Stimulated activated naive B cell treated with anti-CD40 and anti-IgM and Interleukin-4, amounts not matched to agents 10 μg/mL and 1 μg/mL and 100 μg/mL, for 72 hours (primary cell): ENCODE measurements around the gene C9orf78.
A peak's percentile ranks its signal among the peaks of the same experiment; 100 is the strongest.

Experiments
- ATAC-seq, 2 donors: fragments of 150-1000 bp; cut with Tn5 transposase; replicated peaks; 2 replicates each; pipeline ENCODE4 v1.10.0; 2021; ENCODE audit warnings: moderate library complexity in 1 of 2
- DNase-seq: peaks from one replicate; pipeline ENCODE4 v3.0.0; 2021
- H3K27ac Mint-ChIP-seq: one replicate; pipeline ENCODE4 v1.8.0; 2022; ENCODE audit warnings: mild to moderate bottlenecking, mixed read lengths
- H3K27me3 Mint-ChIP-seq, 2 donors: one replicate each; pipeline ENCODE4 v1.8.0; 2022; ENCODE audit warnings: mixed read lengths in 2 of 2
- H3K36me3 Mint-ChIP-seq, 2 donors: one replicate each; pipeline ENCODE4 v1.8.0; 2022; ENCODE audit warnings: mixed read lengths in 2 of 2, mild to moderate bottlenecking in 1 of 2
- H3K4me1 Mint-ChIP-seq, 2 donors: one replicate each; pipeline ENCODE4 v1.8.0; 2022; ENCODE audit warnings: mixed read lengths in 2 of 2, mild to moderate bottlenecking in 1 of 2
- H3K4me3 Mint-ChIP-seq, 2 donors: one replicate each; pipeline ENCODE4 v1.8.0; 2022; ENCODE audit warnings: mild to moderate bottlenecking in 2 of 2, mixed read lengths in 2 of 2, moderate library complexity in 1 of 2
- H3K9me3 Mint-ChIP-seq, 2 donors: one replicate each; pipeline ENCODE4 v1.8.0; 2022; ENCODE audit warnings: mixed read lengths in 2 of 2, mild to moderate bottlenecking in 1 of 2

The C9orf78 gene

DNA sequence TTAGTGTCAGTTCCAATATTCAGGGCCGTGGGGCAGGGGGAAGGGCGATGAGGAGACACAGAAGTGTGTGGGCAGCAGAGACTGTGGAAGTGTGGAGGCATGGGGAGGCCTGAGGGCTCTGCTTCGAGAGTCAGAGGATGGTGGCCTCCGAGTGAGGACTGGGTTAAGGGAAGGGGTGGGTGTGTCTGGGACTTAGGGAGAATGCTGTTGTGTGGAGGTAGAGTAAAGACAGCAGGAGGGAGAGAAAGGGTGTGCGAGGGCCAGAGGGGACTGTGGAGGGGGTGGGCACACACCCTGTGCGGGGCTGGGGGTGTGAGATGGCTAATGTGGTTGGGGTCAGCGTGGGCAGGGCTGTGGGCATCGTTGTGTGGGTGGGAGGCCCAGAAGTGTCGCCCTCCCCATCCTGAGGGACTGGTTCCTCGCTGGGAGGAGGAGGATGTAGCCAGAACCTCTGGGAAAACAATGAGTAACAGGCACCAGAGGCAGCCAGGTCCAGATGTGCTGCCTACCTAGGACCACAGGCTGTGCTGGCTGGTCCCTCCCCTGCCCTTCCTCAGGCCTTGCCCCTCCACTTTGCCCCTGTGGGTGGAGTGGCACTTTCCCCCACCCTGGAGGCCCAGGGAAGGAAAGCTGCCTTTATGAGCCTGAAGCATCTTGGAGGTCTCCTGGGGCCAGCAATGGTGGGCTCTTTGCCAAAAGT is 4.4 kb upstream of the C9orf78 start:
- H3K4me3 Mint-ChIP-seq = no peak overlapping the region
- H3K27ac Mint-ChIP-seq = peak overlapping the region; percentile 2
- H3K4me1 Mint-ChIP-seq = peaks cover 25 to 34% of the 10 kb centered on the region in 2 donors
- ATAC-seq = no peak
- H3K36me3 Mint-ChIP-seq = peaks cover 13 to 23% of the 10 kb centered on the region in 2 donors
- no peaks in the 10 kb centered on the region for H3K27me3 Mint-ChIP-seq
- no peaks in the 10 kb centered on the region for H3K9me3 Mint-ChIP-seq
- no peak for DNase-seq

DNA sequence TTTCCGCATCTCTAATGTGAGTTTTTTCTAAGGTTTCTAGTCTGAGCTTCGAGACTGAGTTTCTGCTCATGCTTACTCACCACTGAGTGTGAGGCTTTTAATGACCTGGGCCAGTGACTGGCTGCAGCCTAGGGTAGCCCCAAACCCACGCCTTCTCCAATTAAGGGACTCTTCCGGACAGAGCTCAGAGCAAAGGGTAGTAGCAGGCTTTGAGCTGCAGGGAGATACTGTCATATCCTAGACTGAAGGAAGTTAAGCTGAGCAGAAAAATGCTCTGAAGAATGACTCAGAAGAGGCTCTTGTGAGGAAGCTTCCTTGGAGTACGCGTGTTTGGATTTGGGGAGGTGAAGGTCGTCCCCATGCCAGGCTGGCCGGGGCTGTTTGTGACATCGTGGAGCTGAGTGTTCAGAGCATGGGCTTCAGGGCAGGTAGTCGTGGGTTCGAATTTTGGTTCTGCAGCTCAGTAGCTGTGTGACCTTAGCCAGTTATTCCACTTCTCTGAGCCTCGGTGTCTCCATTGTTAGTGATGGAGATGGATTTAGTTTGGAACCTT is 3.7 kb upstream of the C9orf78 start:
- Mint-ChIP-seq H3K9me3 (no peaks in the 10 kb centered on the region), H3K4me1 (peaks cover 29 to 40% of the 10 kb centered on the region in 2 donors), H3K36me3 (peaks cover 13 to 23% of the 10 kb centered on the region in 2 donors), H3K4me3 (no peak overlapping the region), H3K27ac (no peak overlapping the region), H3K27me3 (no peaks in the 10 kb centered on the region)
- ATAC-seq = no peak
- DNase-seq = no peak

DNA sequence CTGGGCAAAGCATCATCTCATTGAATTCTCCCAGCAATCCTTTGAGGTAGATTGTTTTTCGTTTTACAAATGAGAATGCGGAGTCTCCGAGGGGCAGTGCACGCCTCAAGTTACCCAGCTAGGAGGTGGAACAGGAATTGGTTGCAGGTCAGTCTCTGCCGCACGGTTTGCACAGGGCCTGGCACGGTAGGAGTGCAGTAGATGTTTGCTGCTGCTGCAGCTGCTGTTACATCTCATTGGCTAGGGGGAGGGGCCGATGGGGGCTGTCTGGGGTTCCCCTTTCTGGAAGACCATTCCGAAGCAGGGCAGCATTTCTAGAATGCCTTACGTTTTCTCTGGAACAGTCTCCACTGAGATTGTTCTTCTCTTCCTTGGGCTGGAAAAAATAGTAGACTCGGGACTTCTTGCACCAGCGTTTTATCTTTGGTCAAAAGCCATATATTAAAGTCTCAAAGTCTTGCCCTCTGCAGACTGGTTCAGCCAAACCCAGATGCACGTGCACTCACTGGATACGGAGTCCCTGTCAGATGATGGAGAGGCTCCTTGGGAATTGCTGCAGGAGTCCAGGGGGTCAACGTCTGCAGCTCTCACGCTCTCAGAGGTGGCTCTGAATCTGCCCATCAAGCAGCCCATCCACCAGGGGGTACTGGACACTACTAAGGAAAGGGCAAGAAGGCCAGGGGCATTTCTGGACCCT is 1.4 kb upstream of the C9orf78 start:
- no peaks in the 10 kb centered on the region for H3K27me3 Mint-ChIP-seq
- ATAC-seq (peak; percentile 19 to 24), DNase-seq (peak; percentile 11)
- H3K4me1 Mint-ChIP-seq = peaks cover 32 to 48% of the 10 kb centered on the region in 2 donors
- peak overlapping the region; percentile 88 to 94 for H3K4me3 Mint-ChIP-seq
- H3K36me3 Mint-ChIP-seq = peaks cover 22 to 31% of the 10 kb centered on the region in 2 donors
- H3K9me3 Mint-ChIP-seq = no peaks in the 10 kb centered on the region
- H3K27ac Mint-ChIP-seq = peak overlapping the region; percentile 97

DNA sequence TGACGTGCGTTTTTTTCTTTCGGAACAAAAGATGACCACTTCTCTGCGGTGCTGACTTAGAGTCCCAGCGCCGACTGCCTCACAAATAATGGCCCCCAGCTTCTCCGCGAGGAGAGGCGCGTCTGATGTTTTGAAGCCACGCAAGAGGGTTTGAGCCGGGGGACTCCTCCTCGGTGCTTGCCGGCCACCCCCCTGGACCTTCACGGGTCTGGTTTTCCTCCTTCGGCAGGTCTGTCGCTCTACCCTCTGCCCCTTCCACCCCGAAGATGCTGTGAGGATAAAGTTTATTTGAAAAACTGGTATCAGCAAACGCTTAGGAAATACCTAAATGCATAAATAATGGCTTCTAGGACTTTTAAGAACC is 767 bp upstream of the C9orf78 start:
- Mint-ChIP-seq H3K27me3 (no peaks in the 10 kb centered on the region), H3K4me1 (peaks cover 32 to 48% of the 10 kb centered on the region in 2 donors), H3K36me3 (peaks cover 24 to 33% of the 10 kb centered on the region in 2 donors), H3K27ac (peak overlapping the region; percentile 97), H3K9me3 (no peaks in the 10 kb centered on the region), H3K4me3 (peak overlapping the region; percentile 88 to 94)
- ATAC-seq (no peak), DNase-seq (no peak)

DNA sequence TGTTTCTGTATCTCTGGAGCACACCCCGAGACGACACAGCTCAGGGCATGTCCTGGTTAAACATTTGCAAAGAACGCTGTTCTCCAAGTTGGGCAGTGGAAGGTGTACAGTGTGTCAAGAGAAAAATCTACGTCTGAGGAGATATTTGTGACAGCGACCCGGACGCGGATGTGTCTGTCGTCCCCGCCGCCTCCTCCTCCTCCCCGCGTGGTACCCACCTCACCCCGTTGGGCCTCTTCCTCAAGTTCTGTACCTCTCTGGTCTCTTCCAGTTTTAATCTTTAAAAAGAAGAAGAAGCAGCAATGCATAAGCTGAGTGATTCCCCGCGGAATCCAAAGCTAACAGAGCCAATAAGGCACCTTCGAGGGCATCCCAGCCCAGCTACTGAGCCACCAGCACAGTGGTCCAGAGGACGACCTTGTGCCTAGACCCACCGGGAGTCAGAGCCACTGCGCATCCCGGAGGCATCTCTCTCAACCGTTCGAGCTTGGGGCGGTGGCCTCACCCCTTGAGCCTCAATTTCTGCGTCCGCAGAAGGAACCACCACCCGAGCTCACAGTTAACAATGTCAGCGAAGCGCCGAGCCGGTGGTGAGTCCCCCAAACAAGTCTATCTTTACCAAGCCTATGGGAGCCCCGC is 467 bp downstream of the C9orf78 start:
- Mint-ChIP-seq H3K9me3 (no peaks in the 10 kb centered on the region), H3K36me3 (peaks cover 28 to 37% of the 10 kb centered on the region in 2 donors), H3K27me3 (no peaks in the 10 kb centered on the region), H3K4me1 (peaks cover 32 to 47% of the 10 kb centered on the region in 2 donors), H3K27ac (peak overlapping the region; percentile 97), H3K4me3 (peak overlapping the region; percentile 88 to 94)
- DNase-seq (no peak), ATAC-seq (peak; percentile 6 to 20)

DNA sequence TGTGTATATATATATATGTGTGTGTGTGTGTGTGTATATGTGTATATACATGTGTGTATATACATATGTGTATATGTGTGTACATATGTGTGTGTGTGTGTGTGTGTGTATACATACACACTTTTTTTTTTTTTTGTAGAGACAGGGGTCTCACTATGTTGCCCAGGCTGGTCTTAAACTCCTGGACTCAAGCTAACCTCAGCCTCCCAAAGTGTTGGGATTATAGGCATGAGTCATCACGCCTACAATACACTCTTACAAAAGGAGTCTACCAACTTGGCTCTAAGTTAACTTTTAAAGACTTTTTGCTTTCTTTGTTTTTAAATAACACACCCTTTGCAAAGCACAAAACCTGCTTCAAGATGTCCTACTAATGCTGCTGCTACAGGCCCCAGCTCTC is 2.1 kb downstream of the C9orf78 start:
- DNase-seq (no peak), ATAC-seq (no peak)
- H3K27me3 Mint-ChIP-seq = no peaks in the 10 kb centered on the region
- H3K4me1 Mint-ChIP-seq = peaks cover 21 to 35% of the 10 kb centered on the region in 2 donors
- H3K9me3 Mint-ChIP-seq = no peaks in the 10 kb centered on the region
- peaks cover 23 to 36% of the 10 kb centered on the region in 2 donors for H3K36me3 Mint-ChIP-seq
- peak overlapping the region; percentile 11 to 68 for H3K4me3 Mint-ChIP-seq
- no peak overlapping the region for H3K27ac Mint-ChIP-seq

DNA sequence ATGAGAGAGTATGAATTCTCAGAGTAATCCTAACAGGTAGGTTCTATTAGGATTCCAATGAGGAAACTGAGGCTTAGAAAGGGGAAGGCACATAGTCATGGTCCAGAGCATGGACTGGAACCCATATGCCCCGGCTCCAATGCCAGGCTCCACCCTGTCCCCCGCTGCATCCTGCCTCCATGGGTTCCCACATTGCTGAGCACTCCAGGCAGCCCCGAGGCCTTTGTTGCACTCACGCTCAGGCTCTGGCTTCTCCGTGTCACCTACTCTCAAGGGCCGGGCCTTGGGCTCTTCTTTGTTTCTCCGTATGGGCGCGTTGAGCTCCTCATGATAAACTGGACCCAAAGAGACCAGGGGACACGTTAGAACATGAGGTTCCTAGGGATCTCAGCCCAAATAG is 6.1 kb downstream of the C9orf78 start:
- H3K4me1 Mint-ChIP-seq = peaks cover 4 to 9% of the 10 kb centered on the region in 2 donors
- no peaks in the 10 kb centered on the region for H3K27me3 Mint-ChIP-seq
- DNase-seq (no peak), ATAC-seq (no peak)
- no peaks in the 10 kb centered on the region for H3K9me3 Mint-ChIP-seq
- no peak overlapping the region for H3K4me3 Mint-ChIP-seq
- H3K27ac Mint-ChIP-seq = peak overlapping the region; percentile 42
- H3K36me3 Mint-ChIP-seq = peaks cover 16 to 24% of the 10 kb centered on the region in 2 donors

DNA sequence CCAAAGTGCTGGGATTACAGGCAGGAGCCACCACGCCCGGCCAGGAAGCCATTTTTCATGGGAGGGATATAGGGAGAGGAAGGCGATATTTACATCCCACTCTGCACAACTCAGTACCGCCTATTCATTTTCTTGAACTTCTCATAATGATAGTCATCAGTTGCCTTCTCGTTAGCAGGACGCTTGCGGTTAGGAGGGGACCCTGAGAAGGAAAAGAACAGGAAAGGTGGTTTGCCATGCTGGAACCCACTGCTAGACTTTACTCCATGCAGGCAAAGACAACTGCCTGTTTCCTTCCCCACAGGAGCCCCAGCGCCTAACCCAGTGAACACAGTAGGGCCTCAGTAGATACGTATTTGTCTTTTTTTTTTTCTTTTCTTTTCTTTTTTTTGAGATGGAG is 7.0 kb downstream of the C9orf78 start:
- no peaks in the 10 kb centered on the region for H3K9me3 Mint-ChIP-seq
- no peaks in the 10 kb centered on the region for H3K27me3 Mint-ChIP-seq
- H3K4me1 Mint-ChIP-seq = peaks cover 1 to 3% of the 10 kb centered on the region in 2 donors
- peaks cover 12 to 21% of the 10 kb centered on the region in 2 donors for H3K36me3 Mint-ChIP-seq
- ATAC-seq (no peak), DNase-seq (no peak)
- no peak overlapping the region for H3K4me3 Mint-ChIP-seq
- H3K27ac Mint-ChIP-seq = no peak overlapping the region

DNA sequence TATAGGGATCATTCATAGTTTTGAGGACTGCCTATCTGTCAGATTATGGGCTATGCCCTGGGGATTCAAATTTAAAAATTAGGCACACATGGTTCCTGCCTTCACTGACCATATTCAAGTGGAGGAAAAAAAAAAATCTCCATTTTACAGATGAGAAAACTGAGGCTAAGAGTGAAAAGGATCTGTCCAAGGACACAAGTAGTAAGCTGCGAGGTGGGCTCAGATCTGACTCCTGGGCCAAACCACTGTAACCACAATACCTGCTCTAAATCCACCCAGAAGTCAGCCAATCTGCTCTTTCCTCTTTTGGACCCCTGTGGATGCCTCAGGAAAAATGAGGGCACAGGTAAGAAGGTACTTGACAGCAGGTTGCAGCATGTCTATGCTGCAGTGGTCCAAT is 8.3 kb downstream of the C9orf78 start:
- DNase-seq (no peak), ATAC-seq (no peak)
- Mint-ChIP-seq H3K27me3 (no peaks in the 10 kb centered on the region), H3K27ac (no peak overlapping the region), H3K4me3 (no peak overlapping the region), H3K4me1 (peaks cover 9 to 12% of the 10 kb centered on the region in 2 donors), H3K36me3 (peaks cover 14 to 25% of the 10 kb centered on the region in 2 donors), H3K9me3 (no peaks in the 10 kb centered on the region)

DNA sequence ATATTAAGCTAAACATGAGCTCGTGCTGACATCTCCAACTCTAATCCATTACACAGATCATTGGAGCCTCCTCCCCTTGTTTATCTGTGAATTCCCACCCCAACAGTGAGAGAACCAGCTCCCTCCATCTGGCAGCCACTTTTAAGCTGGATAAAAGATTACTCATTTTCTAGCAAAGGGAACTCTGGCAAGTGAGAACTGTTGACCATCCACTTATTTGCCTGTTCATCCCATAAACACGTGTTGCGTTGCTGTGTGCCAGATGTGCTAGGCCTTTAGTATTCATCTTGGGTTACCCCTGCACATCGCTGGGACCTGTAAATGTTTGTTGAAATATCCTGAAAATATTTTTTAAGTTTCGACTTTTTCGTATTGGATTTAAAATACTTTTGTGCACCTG is 8.7 kb downstream of the C9orf78 start:
- Mint-ChIP-seq H3K36me3 (peaks cover 11 to 25% of the 10 kb centered on the region in 2 donors), H3K27ac (no peak overlapping the region), H3K4me3 (no peak overlapping the region), H3K27me3 (no peaks in the 10 kb centered on the region), H3K4me1 (peaks cover 9 to 12% of the 10 kb centered on the region in 2 donors), H3K9me3 (no peaks in the 10 kb centered on the region)
- ATAC-seq (no peak), DNase-seq (no peak)

DNA sequence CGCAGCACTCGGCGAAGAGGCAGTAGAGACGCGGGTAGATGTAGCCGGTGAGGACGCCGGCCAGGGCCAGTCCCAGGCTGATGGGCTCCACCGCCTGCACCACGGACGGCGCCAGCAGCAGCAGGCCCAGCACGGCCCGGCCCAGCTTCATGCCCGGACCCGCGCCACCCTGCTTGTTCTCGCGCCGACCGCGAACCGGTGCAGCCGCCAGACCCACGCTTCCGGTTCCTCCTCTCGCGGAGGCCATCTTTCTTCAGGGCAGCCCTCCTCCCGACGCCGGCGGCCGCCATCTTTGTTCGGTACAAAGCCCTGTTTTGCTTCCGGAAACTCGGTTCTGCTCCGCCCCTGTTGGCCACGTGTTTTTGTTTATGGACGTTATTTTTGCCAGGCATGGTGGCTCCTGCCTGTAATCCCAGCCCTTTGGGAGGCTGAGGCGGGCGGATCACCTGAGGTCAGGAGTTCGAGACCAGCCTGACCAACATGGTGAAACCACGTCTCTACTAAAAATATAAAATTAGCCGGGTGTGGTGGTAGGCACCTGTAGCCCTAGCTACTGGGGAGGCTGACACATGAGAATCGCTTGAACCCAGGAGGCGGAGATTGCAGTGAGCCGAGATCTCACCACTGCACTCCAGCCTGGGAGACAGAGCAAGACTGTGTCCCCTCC is 11.0 kb downstream of the C9orf78 start, which contains the start of gene TOR1A:
Gene TOR1A (minus strand): TSS at position 202 of the 667 bp plus-strand sequence. CDS start 51 bp downstream, at position 151.
- Mint-ChIP-seq H3K27ac (peak within 1 kb of the TSS; percentile 86), H3K4me1 (peaks cover 9 to 12% of the 10 kb centered on the region in 2 donors), H3K27me3 (no peaks in the 10 kb centered on the region), H3K36me3 (peaks cover 6 to 15% of the 10 kb centered on the region in 2 donors), H3K4me3 (peak within 1 kb of the TSS; percentile 91 to 93), H3K9me3 (no peaks in the 10 kb centered on the region)
- ATAC-seq (peak; percentile 93), DNase-seq (peak; percentile 90)

DNA sequence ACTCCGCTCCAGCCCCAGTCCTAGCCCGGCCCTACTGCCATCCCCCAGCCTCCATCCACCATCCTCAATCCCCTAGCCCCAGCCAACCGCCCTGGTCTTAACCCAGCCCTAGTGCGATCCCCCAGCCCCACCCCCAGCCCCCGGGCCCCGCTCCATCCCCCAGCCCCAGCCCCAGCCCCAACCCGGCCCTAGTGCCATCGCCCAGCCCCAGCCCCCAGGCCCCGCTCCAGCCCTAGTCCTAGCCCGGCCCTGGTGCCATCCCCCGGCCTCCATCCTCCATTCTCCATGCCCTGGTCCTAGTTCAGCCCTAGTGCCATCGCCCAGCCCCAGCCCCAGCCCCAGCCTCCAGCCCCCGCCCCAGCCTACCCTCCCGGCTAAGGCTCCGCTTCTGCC is 11.5 kb downstream of the C9orf78 start:
- peaks cover 11 to 16% of the 10 kb centered on the region in 2 donors for H3K36me3 Mint-ChIP-seq
- H3K4me1 Mint-ChIP-seq = peaks cover 9 to 12% of the 10 kb centered on the region in 2 donors
- H3K9me3 Mint-ChIP-seq = no peaks in the 10 kb centered on the region
- DNase-seq (no peak), ATAC-seq (peak; percentile 38 to 50)
- H3K27ac Mint-ChIP-seq = peak overlapping the region; percentile 86
- H3K4me3 Mint-ChIP-seq = peak overlapping the region; percentile 91 to 93
- H3K27me3 Mint-ChIP-seq = no peaks in the 10 kb centered on the region

DNA sequence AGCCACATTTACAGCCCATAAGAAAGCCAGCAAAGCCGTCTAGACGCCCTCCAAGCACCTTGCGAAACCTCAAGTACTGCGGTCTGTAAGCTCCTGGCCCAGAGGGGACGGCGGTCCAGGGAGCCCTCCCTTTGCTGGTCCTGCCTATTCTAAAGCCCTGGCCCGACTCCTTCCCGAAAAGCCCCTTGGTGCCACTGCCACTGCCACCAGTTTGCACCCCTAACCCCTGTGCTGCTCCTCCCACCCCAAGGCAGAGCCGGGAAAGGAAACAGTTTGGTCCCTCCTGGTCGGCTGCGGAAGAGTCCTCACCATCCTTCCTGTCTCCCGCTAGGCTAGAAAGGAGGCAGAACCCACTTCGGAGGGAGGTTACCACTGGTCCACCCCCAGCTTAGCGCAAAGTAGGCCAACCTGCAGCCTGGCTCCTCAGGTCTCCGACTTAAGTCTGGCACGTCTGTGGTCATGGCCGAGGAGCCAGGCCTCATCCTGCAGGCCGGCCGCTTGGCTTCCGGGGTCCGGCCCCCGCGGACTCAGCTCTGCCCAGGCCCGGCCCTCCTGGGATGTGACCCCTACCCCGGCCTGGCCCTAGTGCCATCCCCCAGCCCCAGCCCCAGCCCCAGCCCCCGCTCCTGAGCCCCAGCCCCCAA is 12.1 kb downstream of the C9orf78 start:
- Mint-ChIP-seq H3K4me3 (peak overlapping the region; percentile 91 to 93), H3K27ac (peak overlapping the region; percentile 86), H3K27me3 (no peaks in the 10 kb centered on the region), H3K4me1 (peaks cover 9 to 12% of the 10 kb centered on the region in 2 donors), H3K9me3 (no peaks in the 10 kb centered on the region), H3K36me3 (peaks cover 13 to 18% of the 10 kb centered on the region in 2 donors)
- peak; percentile 33 to 34 for ATAC-seq
- DNase-seq = no peak
